ENCODE data around the gene USP4.

Gene USP4

GRCh38 chr3:49295489-49296058 lies 44.3 kb downstream of the USP4 start:
- no peak overlapping the region for H3K4me3 ChIP-seq (ENCODE audit: low read depth, low read length)
- TF ChIP-seq CTCF (IDR thresholded peaks at IDR 0.05; ENCODE audit: low read depth, low read length, missing control alignments) = peak; percentile 57
- DNase-seq (ENCODE audit: low read depth) = no peak

GRCh38 chr3:49294343-49294742 lies 45.5 kb downstream of the USP4 start:
- no peak for DNase-seq (ENCODE audit: low read depth)
- no peak for TF ChIP-seq CTCF (IDR thresholded peaks at IDR 0.05; ENCODE audit: low read depth, low read length, missing control alignments)
- no peak overlapping the region for H3K4me3 ChIP-seq (ENCODE audit: low read depth, low read length)

GRCh38 chr3:49283997-49284396 lies 55.9 kb downstream of the USP4 start:
- no peak for TF ChIP-seq CTCF (IDR thresholded peaks at IDR 0.05; ENCODE audit: low read depth, low read length, missing control alignments)
- H3K4me3 ChIP-seq (ENCODE audit: low read depth, low read length) = no peak overlapping the region
- DNase-seq (ENCODE audit: low read depth) = no peak

- no peak for DNase-seq (ENCODE audit: low read depth)
- TF ChIP-seq CTCF (IDR thresholded peaks at IDR 0.05; ENCODE audit: low read depth, low read length, missing control alignments) = no peak
- no peak overlapping the region for H3K4me3 ChIP-seq (ENCODE audit: low read depth, low read length)
Measured at GRCh38 chr3:49279376-49279775, 60.5 kb downstream of the USP4 start.

- TF ChIP-seq CTCF (IDR thresholded peaks at IDR 0.05; ENCODE audit: low read depth, low read length, missing control alignments) = no peak
- no peak for DNase-seq (ENCODE audit: low read depth)
- no peak overlapping the region for H3K4me3 ChIP-seq (ENCODE audit: low read depth, low read length)
Measured at GRCh38 chr3:49278548-49278947, 61.3 kb downstream of the USP4 start.

DNA sequence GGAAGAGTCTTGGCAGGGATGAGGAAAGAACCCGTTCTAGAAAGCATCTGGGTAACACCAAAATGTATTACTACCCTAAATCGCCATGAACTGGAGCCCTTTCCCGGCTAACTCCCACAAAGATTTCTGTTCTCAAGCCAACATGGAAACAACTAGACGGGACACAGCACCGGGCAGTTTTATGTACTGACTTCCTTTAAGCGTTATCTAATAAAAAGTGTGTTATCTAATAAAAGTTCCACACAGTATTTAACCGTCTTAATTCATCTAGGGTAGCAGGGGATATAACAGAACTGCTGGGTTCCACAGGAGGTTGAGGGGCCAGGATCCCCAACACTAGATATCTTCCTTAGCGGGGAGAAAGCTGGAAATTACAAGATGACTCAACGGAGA lies 62.5 kb downstream of the USP4 start:
- no peak for DNase-seq (ENCODE audit: low read depth)
- H3K4me3 ChIP-seq (ENCODE audit: low read depth, low read length) = peak overlapping the region; percentile 60
- TF ChIP-seq CTCF (IDR thresholded peaks at IDR 0.05; ENCODE audit: low read depth, low read length, missing control alignments) = no peak
